ENCODE data around the gene DNAJC6. TPM values are rescaled to one million over a fixed set of nuclear protein-coding genes. Genes with fewer than 3 reads are reported as not detected.

DNAJC6 gene
- total RNA-seq, 4 donors from 2014 or later, result 0.11 to 1.3 (median 0.34) TPM

- peaks cover 0 to under 1% (median 0%) of the 10 kb centered on the region in 3 donors for H3K4me1 ChIP-seq
- H3K27ac ChIP-seq, result no peak overlapping the region
- DNase-seq, result no peak
- H3K36me3 ChIP-seq, result peaks cover 0 to 22% (median 0%) of the 10 kb centered on the region in 3 donors
- no peak overlapping the region for H3K4me3 ChIP-seq
- H3K27me3 ChIP-seq, result no peaks in the 10 kb centered on the region
- TF ChIP-seq, protein P1, sequence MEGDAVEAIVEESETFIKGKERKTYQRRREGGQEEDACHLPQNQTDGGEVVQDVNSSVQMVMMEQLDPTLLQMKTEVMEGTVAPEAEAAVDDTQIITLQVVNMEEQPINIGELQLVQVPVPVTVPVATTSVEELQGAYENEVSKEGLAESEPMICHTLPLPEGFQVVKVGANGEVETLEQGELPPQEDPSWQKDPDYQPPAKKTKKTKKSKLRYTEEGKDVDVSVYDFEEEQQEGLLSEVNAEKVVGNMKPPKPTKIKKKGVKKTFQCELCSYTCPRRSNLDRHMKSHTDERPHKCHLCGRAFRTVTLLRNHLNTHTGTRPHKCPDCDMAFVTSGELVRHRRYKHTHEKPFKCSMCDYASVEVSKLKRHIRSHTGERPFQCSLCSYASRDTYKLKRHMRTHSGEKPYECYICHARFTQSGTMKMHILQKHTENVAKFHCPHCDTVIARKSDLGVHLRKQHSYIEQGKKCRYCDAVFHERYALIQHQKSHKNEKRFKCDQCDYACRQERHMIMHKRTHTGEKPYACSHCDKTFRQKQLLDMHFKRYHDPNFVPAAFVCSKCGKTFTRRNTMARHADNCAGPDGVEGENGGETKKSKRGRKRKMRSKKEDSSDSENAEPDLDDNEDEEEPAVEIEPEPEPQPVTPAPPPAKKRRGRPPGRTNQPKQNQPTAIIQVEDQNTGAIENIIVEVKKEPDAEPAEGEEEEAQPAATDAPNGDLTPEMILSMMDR (IDR thresholded peaks at IDR 0.05), result no peak
- no peak for TF ChIP-seq POLR2A (IDR thresholded peaks at IDR 0.05)
- intact Hi-C loops (cut with DNase I), result no loop called here
- 91 to 98% methylated on average over 7 of the region's 7 CpGs for WGBS, 2 donors
- no peaks in the 10 kb centered on the region for H3K9me3 ChIP-seq
Measured at GRCh38 chr1:65437616-65438015, 128.3 kb downstream of the DNAJC6 start.

DNA sequence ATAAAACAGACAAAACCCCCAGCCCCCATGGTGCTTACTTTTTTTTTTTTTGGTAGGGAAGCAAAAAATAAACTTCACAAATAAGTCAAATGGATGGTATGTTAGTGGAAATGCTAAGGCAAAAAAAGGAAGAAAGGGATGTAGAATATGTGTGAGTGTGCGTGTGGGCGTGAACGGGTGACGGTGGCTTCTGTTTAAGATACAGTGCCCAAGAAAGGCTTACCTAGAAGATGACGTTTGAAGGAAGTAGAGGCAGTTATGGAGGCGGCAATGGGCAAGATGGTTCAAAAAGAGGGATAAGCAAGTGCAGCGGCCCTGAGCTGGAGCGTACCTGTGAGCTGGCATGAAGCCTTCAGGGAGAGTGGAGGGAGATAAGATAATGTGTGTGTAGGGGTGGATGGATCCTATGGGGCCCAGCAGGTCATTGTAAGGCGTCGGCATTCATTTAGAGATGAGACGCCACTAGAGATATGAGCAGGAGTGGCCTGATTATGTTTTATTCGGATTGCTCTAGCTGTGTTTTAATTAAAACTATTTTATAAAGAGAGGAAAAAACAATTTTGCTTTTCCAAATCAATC, 131.1 kb downstream of the DNAJC6 start:
- no peak for DNase-seq
- Histone ChIP-seq H3K27ac (no peak overlapping the region), H3K4me1 (no peaks in the 10 kb centered on the region), H3K9me3 (no peaks in the 10 kb centered on the region), H3K36me3 (no peaks in the 10 kb centered on the region), H3K27me3 (no peaks in the 10 kb centered on the region), H3K4me3 (no peak overlapping the region)
- TF ChIP-seq, protein P1 (IDR thresholded peaks at IDR 0.05), result no peak
- no peak for TF ChIP-seq POLR2A (IDR thresholded peaks at IDR 0.05)
- WGBS, 2 donors, result 84 to 87% methylated on average over 12 of the region's 12 CpGs
- intact Hi-C loops (cut with DNase I), result no loop called here

DNA sequence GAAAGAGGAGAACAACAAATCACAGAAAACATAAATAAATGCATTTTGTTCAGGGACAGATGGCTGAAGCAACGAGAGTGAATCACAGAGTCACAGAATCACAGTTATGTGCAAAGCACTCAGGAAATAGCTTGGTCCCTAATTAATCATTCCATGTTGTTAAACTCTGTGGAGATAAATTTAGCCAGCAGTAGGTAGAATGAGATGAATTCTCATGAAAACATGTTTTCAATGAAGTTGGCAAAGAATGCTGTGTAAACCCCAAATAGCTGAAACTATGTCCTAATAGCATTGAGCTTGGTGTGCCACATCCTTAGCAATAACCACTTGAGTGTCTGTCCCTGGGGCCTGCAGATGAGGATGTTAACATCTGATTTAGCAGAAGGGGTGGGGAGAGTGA, 131.6 kb downstream of the DNAJC6 start:
- no peak for DNase-seq
- H3K4me1 ChIP-seq, result no peaks in the 10 kb centered on the region
- WGBS, 2 donors, result 53 to 67% methylated on average over 1 of the region's 1 CpG

DNA sequence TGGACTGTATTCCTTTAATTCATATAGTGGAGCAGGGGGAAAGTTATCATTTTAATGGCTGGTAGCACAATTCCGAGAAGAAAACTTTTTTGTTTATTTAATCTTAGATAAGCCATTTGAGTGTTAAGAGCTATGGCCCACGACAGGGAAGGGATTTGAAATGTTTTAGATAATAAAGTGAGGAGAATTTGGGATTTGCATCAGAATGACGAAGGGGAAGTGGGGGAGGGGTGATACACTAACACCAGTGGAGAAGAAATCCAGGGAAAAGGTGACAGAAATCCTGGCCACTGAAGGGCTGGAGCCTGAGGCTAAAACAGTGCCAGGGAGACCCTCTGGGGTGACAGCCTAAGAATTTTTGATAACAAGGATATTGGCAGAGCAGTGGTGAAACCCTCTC, 132.1 kb downstream of the DNAJC6 start:
- no peaks in the 10 kb centered on the region for H3K9me3 ChIP-seq
- 44 to 71% methylated on average over 3 of the region's 3 CpGs for WGBS, 2 donors
- TF ChIP-seq POLR2A (IDR thresholded peaks at IDR 0.05), result no peak
- TF ChIP-seq, protein P1 (IDR thresholded peaks at IDR 0.05), result no peak
- no peak for DNase-seq
- no peak overlapping the region for H3K4me3 ChIP-seq
- H3K27me3 ChIP-seq, result no peaks in the 10 kb centered on the region
- H3K27ac ChIP-seq, result no peak overlapping the region
- no peaks in the 10 kb centered on the region for H3K36me3 ChIP-seq
- no peaks in the 10 kb centered on the region for H3K4me1 ChIP-seq
- intact Hi-C loops (cut with DNase I), result no loop called here

More for the DNA sequence above, 131.6 kb downstream of the DNAJC6 start:
- Histone ChIP-seq H3K9me3 (no peaks in the 10 kb centered on the region), H3K4me3 (no peak overlapping the region), H3K27ac (no peak overlapping the region), H3K36me3 (no peaks in the 10 kb centered on the region), H3K27me3 (no peaks in the 10 kb centered on the region)
- intact Hi-C loops (cut with DNase I), result no loop called here
- TF ChIP-seq, protein P1 (IDR thresholded peaks at IDR 0.05), result no peak
- no peak for TF ChIP-seq POLR2A (IDR thresholded peaks at IDR 0.05)

- no peaks in the 10 kb centered on the region for H3K36me3 ChIP-seq
- 71 to 83% methylated on average over 1 of the region's 1 CpG for WGBS, 2 donors
- intact Hi-C loops (cut with DNase I), result no loop called here
- H3K27me3 ChIP-seq, result no peaks in the 10 kb centered on the region
- DNase-seq, result no peak
- H3K27ac ChIP-seq, result no peak overlapping the region
- no peaks in the 10 kb centered on the region for H3K9me3 ChIP-seq
- H3K4me1 ChIP-seq, result no peaks in the 10 kb centered on the region
- H3K4me3 ChIP-seq, result no peak overlapping the region
- TF ChIP-seq, protein P1 (IDR thresholded peaks at IDR 0.05), result no peak
- TF ChIP-seq POLR2A (IDR thresholded peaks at IDR 0.05), result no peak
Measured at GRCh38 chr1:65442442-65442841, 133.1 kb downstream of the DNAJC6 start.

All from esophagus squamous epithelium (tissue), 5 donors.